Measurements from ENCODE around the gene LRIG1. TPM values are rescaled to one million over a fixed set of nuclear protein-coding genes. Genes with fewer than 3 reads are reported as not detected.

LRIG1 gene
- total and polyA plus RNA-seq, 9 of the 15 experiments (the other 6 are each of a cell fraction or from before 2014, with no cell fraction given): 0.05 to 0.38 (median 0.13) TPM; not detected in 3

DNA sequence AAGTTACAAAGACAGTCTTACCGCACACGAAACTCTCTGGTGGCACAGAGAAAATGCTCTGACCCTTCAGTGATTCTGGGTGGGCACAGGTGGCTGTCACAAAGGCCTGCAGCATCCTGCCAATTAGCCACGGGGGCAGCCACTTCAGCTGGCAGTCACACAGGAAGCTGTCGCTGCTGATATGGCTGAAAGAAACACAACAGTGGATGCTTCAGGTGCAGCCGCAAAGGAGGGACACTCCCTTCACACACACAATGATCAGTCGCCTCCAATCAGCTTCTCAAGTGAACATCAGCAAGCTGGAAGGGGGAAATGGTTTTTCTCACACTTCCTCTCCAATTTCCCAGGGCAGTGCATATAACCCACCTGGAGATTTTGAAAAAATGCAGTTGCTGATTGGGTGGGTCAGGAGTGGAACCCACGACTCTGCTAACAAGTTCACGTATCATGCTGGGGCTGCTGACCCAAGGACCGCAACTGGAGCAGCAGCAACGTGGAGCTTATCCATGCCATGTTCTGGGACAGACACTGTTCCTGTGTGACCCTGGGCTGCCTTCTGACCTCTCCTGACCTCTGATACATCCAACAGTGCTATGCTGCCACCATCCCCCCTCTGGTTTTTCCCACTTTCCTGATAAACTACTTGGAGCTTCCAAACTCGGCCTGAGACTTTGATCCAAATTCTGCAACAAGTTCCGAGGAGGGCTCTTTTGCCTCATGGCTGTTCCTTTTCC is 106.6 kb downstream of the LRIG1 start:
- H3K4me2 ChIP-seq (ENCODE audit: insufficient read depth, low read length): no peak overlapping the region; the same call in 1 of the 2 replicates
- in situ Hi-C loops (cut with MboI) (no loop called here), intact Hi-C loops (cut with micrococcal nuclease) (no loop called here)
- no peaks in the 10 kb centered on the region for H4K20me1 ChIP-seq (replicated peaks; ENCODE audit: control insufficient read depth, insufficient read depth, low read length)
- H3K4me1 ChIP-seq (replicated peaks in 1 of 2; ENCODE audit: control insufficient read depth in 2 of 2, insufficient read depth in 2 of 2, low read length in 2 of 2): peaks cover 0 to 10% of the 10 kb centered on the region in 2 experiments; a peak in 3 of 5 replicates
- FAIRE-seq (no peak), ATAC-seq (no peak), DNase-seq (ENCODE audit: extremely low read depth in 1 of 4, low spot score in 3 of 4) (no peak)
- TF ChIP-seq NCOR1 (IDR thresholded peaks at IDR 0.05) (no peak), KAT2B (IDR thresholded peaks at IDR 0.05; ENCODE audit: low read depth, low read length) (no peak), NR2C2 (CRISPR knock-in tag; IDR thresholded peaks at IDR 0.05) (no peak), NR2C2 (tag; IDR thresholded peaks at IDR 0.05) (peak; percentile 45), ZNF232 (CRISPR knock-in tag; IDR thresholded peaks at IDR 0.05) (no peak)
- no peak overlapping the region for H3K4me3 ChIP-seq
- H3K9me1 ChIP-seq (ENCODE audit: control insufficient read depth, insufficient read depth, low read length): no peaks in the 10 kb centered on the region
- H3K36me3 ChIP-seq (ENCODE audit: control insufficient read depth, insufficient read depth, low read length): no peaks in the 10 kb centered on the region
- peaks cover 0 to 4% of the 10 kb centered on the region in 2 experiments; a peak in 1 of 5 replicates for H3K27me3 ChIP-seq (ENCODE audit: control insufficient read depth in 2 of 2, insufficient read depth in 2 of 2, low read length in 2 of 2)
- 20% methylated on average over 12 of the region's 12 CpGs for WGBS (ENCODE audit: insufficient coverage, low coverage, missing lambda C conversion rate)
- POLR2A ChIA-PET: interaction anchor here (0.6 to 1.0 kb wide), 3 partner anchors 10 to 30 kb away, joined by 4 to 5 read pairs (median 4); no protein-coding TSS in a partner anchor
- no peak overlapping the region for H3K9ac ChIP-seq (ENCODE audit: insufficient read depth in 1 of 2, low read depth in 2 of 2, low read length in 2 of 2)
- no peaks in the 10 kb centered on the region for H3K79me2 ChIP-seq (ENCODE audit: control insufficient read depth, insufficient read depth, low read length)
- 0 out of 2 replicates have a peak overlapping the region, but pooled peaks have one; percentile 21 for H2AFZ ChIP-seq (ENCODE audit: low read depth, low read length)
- no TSS peak for BruUV-seq (replicated peaks)
- no peaks in the 10 kb centered on the region for H3K9me3 ChIP-seq (replicated peaks; ENCODE audit: control insufficient read depth, insufficient read depth, low read depth, low read length)
- H3K27ac ChIP-seq (ENCODE audit: extremely low read depth, low read depth, low read length): no peak overlapping the region
- CTCF ChIA-PET (ENCODE audit: low intra/inter-chr PET ratio): no interaction called here
